Measurements from ENCODE around the gene KLK13.

DNA sequence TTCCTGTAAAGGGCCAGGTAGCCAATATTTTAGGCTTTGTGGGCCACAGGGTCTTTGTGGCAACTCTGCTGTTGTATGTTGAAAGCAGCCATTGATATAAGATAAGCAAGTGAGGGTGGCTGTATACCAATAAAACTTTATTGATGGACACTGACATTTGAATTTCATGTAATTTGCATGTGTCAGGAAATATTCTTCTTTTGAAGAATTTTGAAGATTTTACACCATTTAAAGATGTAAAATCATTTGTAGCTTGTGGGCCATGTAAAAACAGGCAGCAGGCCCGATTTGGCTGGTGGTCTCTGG lies 45.7 kb upstream of the KLK13 start:
- TF ChIP-seq, protein P1, sequence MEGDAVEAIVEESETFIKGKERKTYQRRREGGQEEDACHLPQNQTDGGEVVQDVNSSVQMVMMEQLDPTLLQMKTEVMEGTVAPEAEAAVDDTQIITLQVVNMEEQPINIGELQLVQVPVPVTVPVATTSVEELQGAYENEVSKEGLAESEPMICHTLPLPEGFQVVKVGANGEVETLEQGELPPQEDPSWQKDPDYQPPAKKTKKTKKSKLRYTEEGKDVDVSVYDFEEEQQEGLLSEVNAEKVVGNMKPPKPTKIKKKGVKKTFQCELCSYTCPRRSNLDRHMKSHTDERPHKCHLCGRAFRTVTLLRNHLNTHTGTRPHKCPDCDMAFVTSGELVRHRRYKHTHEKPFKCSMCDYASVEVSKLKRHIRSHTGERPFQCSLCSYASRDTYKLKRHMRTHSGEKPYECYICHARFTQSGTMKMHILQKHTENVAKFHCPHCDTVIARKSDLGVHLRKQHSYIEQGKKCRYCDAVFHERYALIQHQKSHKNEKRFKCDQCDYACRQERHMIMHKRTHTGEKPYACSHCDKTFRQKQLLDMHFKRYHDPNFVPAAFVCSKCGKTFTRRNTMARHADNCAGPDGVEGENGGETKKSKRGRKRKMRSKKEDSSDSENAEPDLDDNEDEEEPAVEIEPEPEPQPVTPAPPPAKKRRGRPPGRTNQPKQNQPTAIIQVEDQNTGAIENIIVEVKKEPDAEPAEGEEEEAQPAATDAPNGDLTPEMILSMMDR (IDR thresholded peaks at IDR 0.05) = no peak
- no peak for TF ChIP-seq POLR2A (IDR thresholded peaks at IDR 0.05)
